ENCODE data around the gene MXD3. TPM values are rescaled to one million over a fixed set of nuclear protein-coding genes. Genes with fewer than 3 reads are reported as not detected.

The MXD3 gene
- total and polyA plus RNA-seq, 5 experiments from 2014 or later, result 0.07 to 18.1 (median 1.1) TPM

DNA sequence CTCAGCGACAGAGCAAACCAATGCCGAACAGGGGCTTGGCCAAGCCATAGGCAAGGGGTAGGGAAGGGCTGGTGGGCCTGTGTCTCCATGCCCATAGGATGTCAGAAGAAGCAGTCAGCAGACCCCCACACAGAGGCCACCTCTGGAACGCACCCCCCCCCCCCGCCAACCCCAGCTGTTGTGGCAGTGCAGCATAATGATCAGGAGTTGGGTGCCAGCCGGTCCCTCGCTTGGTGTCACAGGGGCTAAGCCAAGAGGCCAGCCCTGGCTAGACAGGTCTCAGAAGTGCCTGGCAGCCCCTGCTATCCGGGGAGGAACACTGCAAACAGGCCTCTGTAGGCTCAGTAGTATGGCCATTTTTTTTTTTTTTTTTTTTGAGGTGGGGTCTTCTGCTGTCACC, 3.7 kb upstream of the MXD3 start:
- H3K4me1 Mint-ChIP-seq, result peaks cover 17 to 37% (median 34%) of the 10 kb centered on the region in 4 donors
- no peak overlapping the region for H3K27ac Mint-ChIP-seq
- peaks cover 0 to 4% (median 0%) of the 10 kb centered on the region in 5 donors for H3K27me3 Mint-ChIP-seq
- H3K4me3 Mint-ChIP-seq, result no peak overlapping the region
- no peaks in the 10 kb centered on the region for H3K9me3 Mint-ChIP-seq
- peaks cover 0 to 4% (median 0%) of the 10 kb centered on the region in 3 donors for H3K36me3 Mint-ChIP-seq
- ATAC-seq (no peak), DNase-seq (no peak)
- POLR2A ChIA-PET, result interaction anchor here (0.7 to 2.2 kb wide), 2 partner anchors 140 to 840 kb away, joined by 3 to 5 read pairs; no protein-coding TSS in a partner anchor

DNA sequence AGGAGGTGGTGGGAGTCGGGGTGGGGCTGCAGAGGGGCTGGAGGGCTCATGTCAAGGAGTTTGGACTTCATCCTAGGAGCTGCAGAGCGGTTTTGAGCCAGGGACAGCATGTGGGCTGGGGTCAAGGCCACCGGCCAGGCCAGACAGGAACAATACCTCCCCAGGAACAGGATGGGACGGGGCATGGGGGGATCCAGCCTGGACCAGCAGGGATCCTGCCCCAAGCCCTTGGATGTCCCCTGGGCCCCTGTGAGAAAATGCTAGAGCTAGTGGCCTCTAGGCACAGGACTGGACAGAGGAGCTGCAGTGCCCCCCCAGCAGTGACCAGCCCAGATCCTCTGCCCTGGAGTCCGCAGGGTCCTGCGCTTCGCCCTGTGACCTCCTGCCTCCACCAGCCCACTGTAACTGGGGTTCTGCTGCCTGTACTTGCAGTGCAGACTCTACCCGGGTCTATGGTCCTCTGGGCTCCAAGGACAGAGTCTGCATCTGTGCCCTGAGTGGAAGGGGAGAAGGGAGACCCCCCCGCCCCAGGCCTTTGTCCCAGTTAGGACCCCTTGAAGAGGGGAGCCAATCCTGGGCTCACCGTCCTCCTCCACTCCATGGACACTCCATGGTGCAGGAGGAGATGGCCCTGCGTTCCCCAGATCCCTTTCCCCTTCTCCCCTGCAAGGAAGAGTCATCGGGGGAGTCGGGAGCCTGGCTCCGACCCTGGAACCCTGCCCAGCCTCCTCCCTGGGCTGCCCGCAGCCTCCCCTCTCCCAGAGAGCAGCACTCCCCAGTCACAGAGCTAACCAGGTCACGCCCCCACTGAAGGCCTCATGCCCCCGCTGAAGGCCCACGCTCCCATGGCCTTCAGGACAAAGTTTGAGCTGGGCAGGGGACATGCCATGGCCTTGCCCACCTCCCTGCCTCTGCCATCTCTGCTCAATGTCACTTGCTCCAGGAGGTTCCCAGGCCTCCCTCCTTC, 3.0 kb upstream of the MXD3 start:
- Mint-ChIP-seq H3K4me1 (peaks cover 13 to 35% (median 31%) of the 10 kb centered on the region in 4 donors), H3K9me3 (no peaks in the 10 kb centered on the region), H3K27ac (peak overlapping the region in 1 of 10 donors; percentile 41), H3K4me3 (peak overlapping the region in 1 of 10 donors; percentile 47), H3K36me3 (peaks cover 0 to 4% (median 0%) of the 10 kb centered on the region in 3 donors), H3K27me3 (peaks cover 0 to 4% (median 0%) of the 10 kb centered on the region in 5 donors)
- no peak for ATAC-seq
- DNase-seq, result no peak
- POLR2A ChIA-PET, result interaction anchor here (2.2 kb wide), 1 partner anchor 141 kb away, joined by 5 read pairs; no protein-coding TSS in a partner anchor

DNA sequence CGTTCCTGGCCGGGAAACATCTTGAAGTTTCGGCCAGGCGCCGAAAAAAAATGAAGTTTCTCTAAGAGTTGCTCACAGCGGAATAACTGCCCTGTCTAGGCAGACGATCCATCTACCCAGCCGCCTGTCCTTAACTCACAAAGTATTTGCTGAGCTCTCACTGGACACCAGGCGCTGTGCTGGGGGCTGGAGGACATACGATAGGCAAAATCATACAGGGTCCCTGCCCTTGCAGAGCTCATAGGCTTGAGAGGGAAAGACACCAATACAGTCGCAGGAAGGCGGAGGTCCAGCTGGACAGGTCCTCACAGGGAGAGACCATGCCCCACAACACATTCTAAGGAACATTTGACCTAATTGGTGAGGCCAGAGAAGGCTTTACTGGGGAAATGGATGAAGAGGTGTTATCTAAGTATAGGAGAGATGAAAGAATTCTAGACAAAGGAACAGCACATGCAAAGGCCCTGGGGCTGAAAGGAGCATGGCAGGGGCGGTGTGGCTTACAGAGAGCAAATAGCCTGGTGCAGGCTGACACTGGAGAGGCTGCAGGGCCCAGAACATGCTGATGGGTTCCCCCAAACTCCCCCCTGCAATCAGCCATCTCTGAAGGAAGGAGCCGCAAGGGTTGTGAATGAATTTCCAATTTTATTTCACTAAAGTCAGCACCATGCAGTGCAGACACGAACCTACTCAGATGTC, 2.0 kb upstream of the MXD3 start:
- H3K4me1 Mint-ChIP-seq, result peaks cover 13 to 43% (median 32%) of the 10 kb centered on the region in 4 donors
- H3K36me3 Mint-ChIP-seq, result no peaks in the 10 kb centered on the region
- no peak overlapping the region for H3K4me3 Mint-ChIP-seq
- DNase-seq, result no peak
- no peak overlapping the region for H3K27ac Mint-ChIP-seq
- H3K27me3 Mint-ChIP-seq, result peaks cover 0 to 4% (median 0%) of the 10 kb centered on the region in 5 donors
- POLR2A ChIA-PET, result interaction anchor here (0.5 to 0.6 kb wide), 2 partner anchors 19 to 198 kb away, joined by 3 to 4 read pairs; no protein-coding TSS in a partner anchor
- H3K9me3 Mint-ChIP-seq, result no peaks in the 10 kb centered on the region
- no peak for ATAC-seq

DNA sequence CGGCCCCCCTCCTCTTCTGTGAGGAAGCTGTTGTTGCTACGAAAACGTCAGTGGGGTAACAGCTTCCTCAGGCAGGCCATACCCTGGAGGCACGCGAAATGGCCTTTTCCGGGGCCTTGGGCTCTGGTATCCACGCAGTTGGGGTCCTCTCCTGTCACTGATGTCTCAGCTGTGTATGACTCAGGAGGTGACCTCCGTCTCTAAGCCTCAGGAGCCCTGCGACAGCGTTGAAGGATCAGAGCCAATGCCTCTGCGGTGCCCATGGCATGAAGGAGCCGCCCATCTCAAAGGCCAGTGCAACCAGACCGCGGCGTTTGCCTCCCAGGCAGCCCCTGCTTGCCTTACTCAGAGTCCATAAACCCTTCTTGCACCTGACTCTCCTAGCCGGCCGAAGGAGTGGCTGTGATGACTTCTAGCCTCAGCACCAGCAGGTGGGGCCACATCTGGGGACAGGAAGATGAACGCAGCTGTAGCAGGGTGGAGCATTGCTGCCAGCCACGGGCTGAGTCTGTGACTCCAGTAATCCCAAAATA, 1.0 kb upstream of the MXD3 start:
- DNase-seq (no peak), ATAC-seq (peak in 1 of 2 donors; percentile 24)
- POLR2A ChIA-PET, result interaction anchor here (0.7 to 2.0 kb wide), 4 partner anchors 11 to 769 kb away, joined by 3 to 14 read pairs (median 7); partner anchors contain the start of genes PRELID1 and RAB24
- no peaks in the 10 kb centered on the region for H3K9me3 Mint-ChIP-seq
- H3K36me3 Mint-ChIP-seq, result no peaks in the 10 kb centered on the region
- peak overlapping the region; percentile 58 to 87 (median 76) for H3K4me3 Mint-ChIP-seq
- H3K27me3 Mint-ChIP-seq, result peaks cover 0 to 4% (median 0%) of the 10 kb centered on the region in 5 donors
- peaks cover 12 to 41% (median 27%) of the 10 kb centered on the region in 4 donors for H3K4me1 Mint-ChIP-seq
- peak overlapping the region in 4 of 10 donors; percentile 43 to 76 (median 57) for H3K27ac Mint-ChIP-seq

DNA sequence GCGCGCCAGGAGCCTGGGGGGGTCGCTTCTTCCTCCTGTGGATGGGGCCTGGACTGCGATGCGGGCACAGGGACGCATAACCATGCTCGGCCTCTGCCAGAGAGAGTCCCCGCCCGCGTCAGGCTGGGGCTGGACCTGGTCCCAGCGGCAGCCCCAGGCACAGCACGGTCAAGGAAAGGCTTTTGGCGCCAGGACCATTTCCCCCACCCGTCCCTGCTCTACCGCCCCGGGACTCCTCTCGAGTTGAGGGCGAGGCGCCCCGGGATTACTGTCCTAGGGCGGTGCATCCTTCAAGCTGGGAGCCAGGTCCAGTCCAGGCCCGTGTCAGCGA, 341 bp downstream of the MXD3 start:
- Mint-ChIP-seq H3K4me1 (peaks cover 12 to 47% (median 29%) of the 10 kb centered on the region in 4 donors), H3K36me3 (peaks cover 0 to 7% (median 5%) of the 10 kb centered on the region in 3 donors), H3K4me3 (peak overlapping the region; percentile 62 to 86 (median 70)), H3K27ac (peak overlapping the region in 1 of 10 donors; percentile 82), H3K27me3 (peaks cover 0 to 4% (median 0%) of the 10 kb centered on the region in 5 donors), H3K9me3 (no peaks in the 10 kb centered on the region)
- POLR2A ChIA-PET, result interaction anchor here (1.0 to 3.3 kb wide), 5 partner anchors 9 to 92 kb away, joined by 3 to 14 read pairs (median 7); partner anchors contain the start of genes PRELID1 and RAB24
- DNase-seq (no peak), ATAC-seq (no peak)

DNA sequence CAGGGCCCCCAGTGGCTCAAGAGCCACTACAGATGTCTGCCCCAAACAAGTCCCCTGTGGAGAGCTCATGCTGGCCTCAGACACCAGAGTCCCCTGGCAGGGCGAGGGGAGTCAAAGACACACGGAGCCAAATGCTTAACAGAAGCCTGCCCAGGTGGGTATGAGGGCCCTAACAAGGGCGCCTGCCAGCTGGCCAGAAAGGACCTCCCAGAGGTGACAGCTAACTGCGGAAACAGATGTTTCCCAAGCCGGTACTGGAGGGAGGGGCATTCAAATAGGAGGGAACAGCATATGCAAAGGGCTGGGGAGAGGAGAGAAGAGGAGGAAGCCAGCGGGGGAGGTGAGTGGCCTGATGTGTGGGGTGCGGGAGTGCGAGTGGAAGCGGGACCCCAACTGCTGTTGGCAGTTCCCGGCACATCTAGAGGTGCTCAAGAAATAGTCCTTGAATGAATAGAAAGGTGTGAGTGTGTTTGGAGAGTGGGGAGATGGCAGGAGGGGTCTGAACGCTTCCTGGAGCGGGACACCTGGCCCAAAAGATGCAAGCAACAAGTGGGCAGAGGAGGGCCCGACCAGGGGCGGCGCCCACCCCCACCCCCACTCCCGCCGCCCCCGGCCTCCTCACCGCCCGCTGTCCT, 824 bp downstream of the MXD3 start:
- Mint-ChIP-seq H3K27ac (peak overlapping the region in 7 of 10 donors; percentile 40 to 83 (median 56)), H3K27me3 (peaks cover 0 to 4% (median 0%) of the 10 kb centered on the region in 5 donors), H3K9me3 (no peaks in the 10 kb centered on the region), H3K4me3 (peak overlapping the region; percentile 62 to 91 (median 83)), H3K36me3 (peaks cover 0 to 12% (median 5%) of the 10 kb centered on the region in 3 donors), H3K4me1 (peaks cover 13 to 50% (median 33%) of the 10 kb centered on the region in 4 donors)
- DNase-seq, result no peak
- no peak for ATAC-seq
- POLR2A ChIA-PET, result interaction anchor here (1.0 to 3.3 kb wide), 7 partner anchors 9 to 161 kb away, joined by 3 to 14 read pairs (median 7); partner anchors contain the start of genes LMAN2, PRELID1, RAB24 and RGS14

DNA sequence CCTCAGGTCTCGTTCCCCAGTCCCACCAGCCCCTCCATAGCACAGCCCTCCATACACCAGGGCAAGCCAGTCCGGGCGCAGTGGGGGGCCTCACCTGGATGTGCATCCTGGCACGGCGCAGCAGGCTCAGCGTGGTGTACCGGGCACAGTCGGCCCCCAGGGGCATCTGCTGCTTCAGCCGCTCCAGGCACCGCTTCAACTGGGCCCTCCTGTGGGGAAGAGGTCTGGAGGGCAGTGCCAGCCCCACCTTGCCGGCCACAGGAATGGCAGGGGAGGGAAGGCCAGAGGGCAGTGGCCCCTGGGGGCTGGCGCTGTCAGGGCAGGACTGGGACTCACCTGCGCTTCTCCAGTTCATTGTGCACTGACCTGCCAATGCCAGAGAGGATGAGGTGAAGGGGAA, 1.4 kb downstream of the MXD3 start:
- peaks cover 0 to 4% (median 0%) of the 10 kb centered on the region in 5 donors for H3K27me3 Mint-ChIP-seq
- peak overlapping the region in 2 of 10 donors; percentile 46 to 82 for H3K27ac Mint-ChIP-seq
- POLR2A ChIA-PET, result interaction anchor here (1.0 to 3.3 kb wide), 8 partner anchors 13 to 162 kb away, joined by 3 to 10 read pairs (median 7); partner anchors contain the start of genes LMAN2 and RGS14

DNA sequence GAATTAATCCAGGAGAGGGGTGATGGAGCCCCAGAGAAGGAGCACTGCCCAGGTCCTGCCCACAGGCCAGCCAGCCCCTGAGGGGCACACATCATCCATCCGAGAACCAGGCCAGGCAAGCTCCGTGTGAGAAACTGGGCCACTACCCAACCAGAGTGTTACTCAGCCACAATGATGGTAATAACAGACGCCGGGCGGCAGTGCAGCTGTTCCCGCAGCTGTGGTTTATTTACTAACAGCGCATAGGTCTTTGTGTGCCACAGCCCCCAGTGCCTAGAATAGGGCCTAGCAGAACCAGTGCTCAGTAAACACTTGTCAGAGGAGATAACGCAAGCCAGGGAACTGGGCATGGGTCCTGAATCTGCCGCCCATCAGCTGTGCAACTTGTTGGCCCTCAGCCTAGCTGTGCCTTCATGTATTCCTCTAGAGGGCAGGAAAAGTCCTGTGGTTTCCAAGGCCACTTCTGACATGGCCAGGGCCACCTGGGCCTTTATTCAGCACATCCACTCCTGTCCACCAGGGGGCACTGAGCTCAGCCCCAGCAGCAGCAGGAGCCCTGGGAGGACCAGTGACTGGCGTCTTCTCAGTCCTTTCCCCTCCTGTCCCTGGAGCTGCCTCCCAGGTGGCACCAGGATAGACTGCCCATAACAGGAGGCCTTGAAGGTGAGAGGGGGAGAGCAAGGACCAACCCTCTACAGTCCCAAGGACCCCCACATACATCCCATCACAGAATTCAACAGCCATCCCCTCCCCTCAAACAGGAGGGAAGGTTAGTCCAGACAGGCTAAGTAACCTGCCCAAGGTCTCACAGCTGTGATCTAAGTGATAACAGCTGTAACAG, 2.1 kb downstream of the MXD3 start:
- DNase-seq (peak; percentile 47 to 82 (median 67)), ATAC-seq (peak; percentile 26 to 35)
- POLR2A ChIA-PET, result interaction anchor here (0.5 to 3.3 kb wide), 12 partner anchors 8 to 273 kb away, joined by 3 to 10 read pairs (median 6); partner anchors contain the start of genes LMAN2 and RGS14
- peaks cover 19 to 63% (median 46%) of the 10 kb centered on the region in 4 donors for H3K4me1 Mint-ChIP-seq
- peak overlapping the region in 5 of 10 donors; percentile 46 to 60 (median 53) for H3K27ac Mint-ChIP-seq
- H3K9me3 Mint-ChIP-seq, result no peaks in the 10 kb centered on the region
- H3K4me3 Mint-ChIP-seq, result peak overlapping the region; percentile 26 to 75 (median 51)
- peaks cover 0 to 4% (median 0%) of the 10 kb centered on the region in 5 donors for H3K27me3 Mint-ChIP-seq
- peaks cover 0 to 25% (median 7%) of the 10 kb centered on the region in 3 donors for H3K36me3 Mint-ChIP-seq

More for the DNA sequence above, 1.4 kb downstream of the MXD3 start:
- H3K4me1 Mint-ChIP-seq, result peaks cover 15 to 55% (median 39%) of the 10 kb centered on the region in 4 donors
- DNase-seq (no peak), ATAC-seq (no peak)
- H3K36me3 Mint-ChIP-seq, result peaks cover 0 to 17% (median 7%) of the 10 kb centered on the region in 3 donors
- H3K9me3 Mint-ChIP-seq, result no peaks in the 10 kb centered on the region
- peak overlapping the region in 6 of 10 donors; percentile 73 to 91 (median 83) for H3K4me3 Mint-ChIP-seq

DNA sequence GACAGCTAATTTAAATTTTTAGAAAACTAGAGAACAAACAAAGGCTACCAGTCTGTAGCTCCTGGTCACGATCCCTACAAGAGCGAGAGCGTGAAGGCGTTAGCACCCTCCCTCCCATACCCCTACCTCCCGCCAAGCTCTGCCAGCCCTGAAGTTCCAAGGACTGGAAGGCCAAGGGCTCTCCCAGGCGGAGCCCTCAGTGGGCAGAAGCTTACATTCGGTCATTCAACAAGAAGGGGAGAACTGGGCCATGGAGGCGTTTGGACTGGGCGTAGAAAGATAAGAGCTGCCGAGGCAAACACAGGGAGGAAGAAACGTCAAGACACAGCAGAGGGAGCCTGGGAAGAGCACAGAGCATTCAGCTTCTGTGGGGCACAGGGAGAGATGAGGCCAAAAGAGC, 3.0 kb downstream of the MXD3 start:
- Mint-ChIP-seq H3K27ac (peak overlapping the region in 1 of 10 donors; percentile 60), H3K4me3 (peak overlapping the region in 1 of 10 donors; percentile 47), H3K36me3 (peaks cover 0 to 25% (median 7%) of the 10 kb centered on the region in 3 donors), H3K27me3 (peaks cover 0 to 4% (median 0%) of the 10 kb centered on the region in 5 donors), H3K9me3 (no peaks in the 10 kb centered on the region), H3K4me1 (peaks cover 23 to 71% (median 54%) of the 10 kb centered on the region in 4 donors)
- POLR2A ChIA-PET, result interaction anchor here (0.5 to 3.3 kb wide), 10 partner anchors 9 to 274 kb away, joined by 3 to 10 read pairs (median 5); partner anchors contain the start of gene RGS14
- no peak for ATAC-seq
- no peak for DNase-seq

DNA sequence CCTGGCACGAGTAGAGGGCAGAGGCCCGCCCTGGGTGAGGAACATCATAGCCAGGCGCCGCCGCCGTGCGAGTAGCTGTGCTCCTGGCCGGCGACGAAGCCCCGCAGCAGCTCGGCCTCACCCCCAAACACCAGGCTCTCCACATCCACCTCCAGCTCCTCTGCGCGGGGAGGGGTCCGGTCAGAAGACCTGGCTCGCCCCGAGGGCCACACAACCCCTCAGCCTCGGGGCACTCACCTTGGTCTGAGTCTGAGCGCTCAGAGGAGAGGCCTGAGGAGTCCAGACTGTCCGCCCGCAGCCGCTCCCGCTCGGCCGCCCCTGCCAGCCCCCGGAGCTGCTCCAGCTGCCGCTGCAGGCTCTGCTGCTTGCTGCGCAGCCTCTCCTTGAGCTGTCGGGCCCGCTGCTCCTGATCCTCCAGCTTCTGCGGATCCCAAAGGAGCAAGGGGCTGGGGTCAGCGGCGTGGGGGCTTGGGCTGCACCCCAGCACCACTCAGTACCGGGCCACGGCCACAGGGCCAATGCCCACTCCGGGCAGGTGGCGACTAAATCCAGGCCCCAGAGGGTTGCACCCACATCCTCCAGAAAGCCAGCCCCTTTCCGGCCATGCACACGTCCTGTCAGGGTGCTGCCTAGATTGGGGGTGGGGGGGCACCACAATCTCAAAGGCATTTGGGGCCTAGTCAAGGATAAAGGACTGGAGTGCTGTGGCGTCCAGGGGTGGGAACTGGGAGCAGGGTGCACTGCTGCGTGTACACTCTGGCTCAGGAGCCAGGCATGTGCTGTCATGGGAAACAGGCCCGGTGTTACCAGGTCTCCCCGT, 3.9 kb downstream of the MXD3 start:
- peaks cover 0 to 4% (median 0%) of the 10 kb centered on the region in 5 donors for H3K27me3 Mint-ChIP-seq
- POLR2A ChIA-PET, result interaction anchor here (0.9 to 2.7 kb wide), 4 partner anchors 45 to 148 kb away, joined by 4 to 8 read pairs (median 5); no protein-coding TSS in a partner anchor
- H3K9me3 Mint-ChIP-seq, result no peaks in the 10 kb centered on the region
- peaks cover 23 to 69% (median 56%) of the 10 kb centered on the region in 4 donors for H3K4me1 Mint-ChIP-seq
- ATAC-seq (no peak), DNase-seq (no peak)
- peaks cover 0 to 25% (median 7%) of the 10 kb centered on the region in 3 donors for H3K36me3 Mint-ChIP-seq
- H3K27ac Mint-ChIP-seq, result no peak overlapping the region
- H3K4me3 Mint-ChIP-seq, result no peak overlapping the region
